ENCODE measurements around the gene SFTPD. TPM values are rescaled to one million over a fixed set of nuclear protein-coding genes. Genes with fewer than 3 reads are reported as not detected.
"Not testable (repeated sequence)": the region's sequence is repeated elsewhere in the genome, so short reads cannot be mapped to it uniquely, and the experiment has no call there.

SFTPD gene
- total RNA-seq (10 to 100 TPM in 1 of 5 donors, not detected in 4; 12.9 TPM), polyA plus RNA-seq (1 to 10 TPM in 1 of 3 donors, under 1 TPM in 2; 0.31 to 1.2 (median 0.76) TPM)
- long read RNA-seq, donor 1: 0 reads
- long read RNA-seq, donor 2: 0 reads
- long read RNA-seq, donor 3: 0 reads
- long read RNA-seq, donor 4: 0 reads
- long read RNA-seq, donor 5: 0 reads
- long read RNA-seq, donor 6: 0 reads
- long read RNA-seq, donor 7: 0 reads
- long read RNA-seq, donor 8: 0 reads
- long read RNA-seq, donor 9: 0 reads
- long read RNA-seq, donor 10: 0 reads

DNA sequence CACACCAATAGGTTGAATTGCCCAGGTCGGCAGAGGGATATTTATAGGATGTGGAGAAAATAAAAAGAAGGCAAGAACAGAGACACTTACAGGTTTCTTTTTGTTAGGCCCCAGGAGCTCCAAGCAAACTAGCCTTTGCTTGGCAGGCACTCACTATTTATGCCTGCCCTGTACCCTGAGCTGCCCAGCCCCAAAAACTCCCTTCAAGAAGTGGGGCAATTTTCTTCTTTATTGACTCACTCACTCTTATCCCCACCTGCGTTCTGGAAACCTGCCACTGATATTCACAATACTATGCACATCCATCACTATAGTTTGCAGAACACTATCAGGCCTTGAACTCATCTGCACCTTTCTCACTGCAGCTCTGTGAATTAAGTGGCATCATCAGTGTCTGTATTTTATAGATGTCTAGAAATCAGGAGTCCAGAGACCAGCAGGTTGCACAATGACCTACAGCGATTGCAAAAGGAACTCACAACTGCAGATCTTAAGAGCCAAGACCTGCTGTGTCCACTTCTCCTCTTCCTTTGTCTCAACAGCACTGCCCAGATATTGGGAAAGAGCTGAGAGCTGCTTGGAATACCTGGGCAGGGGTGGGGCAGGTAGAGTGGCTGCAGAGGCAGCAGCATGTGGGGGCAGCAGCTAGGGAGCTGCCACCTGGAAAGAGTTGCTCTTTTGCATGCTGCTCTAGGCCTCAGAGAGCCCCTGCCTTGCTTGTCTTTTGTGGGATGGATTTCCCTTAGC, at the start of gene SFTPD:
TSS of gene SFTPD (minus strand) at position 130 of the 747 bp plus-strand sequence. CDS start 2,446 bp downstream, outside the sequence.
- DNase-seq: no peak
- H3K4me1 ChIP-seq: no peaks in the 10 kb centered on the region
- TF ChIP-seq POLR2AphosphoS5 (IDR thresholded peaks at IDR 0.05) (no peak), EP300 (IDR thresholded peaks at IDR 0.05) (no peak)
- WGBS, 5 donors: 62 to 67% (median 63%) methylated on average over 3 of the region's 3 CpGs
- no peak within 1 kb of the TSS for H3K27ac ChIP-seq
- no peaks in the 10 kb centered on the region for H3K36me3 ChIP-seq
- intact Hi-C loops (cut with DNase I; ENCODE audit: low total_unique reads): no loop called here
- H3K27me3 ChIP-seq: no peaks in the 10 kb centered on the region
- H3K4me3 ChIP-seq: no peak within 1 kb of the TSS
- peaks cover 3 to 37% (median 23%) of the 10 kb centered on the region in 4 donors for H3K9me3 ChIP-seq

GRCh38 chr10:79995979-79996634, 47.2 kb upstream of the SFTPD start:
- Histone ChIP-seq H3K4me1 (peaks cover 0 to 6% (median 0%) of the 10 kb centered on the region in 4 donors), H3K36me3 (no peaks in the 10 kb centered on the region), H3K4me3 (no peak overlapping the region), H3K27me3 (peaks cover 0 to 8% (median 0%) of the 10 kb centered on the region in 3 donors), H3K9me3 (peaks cover 0 to 3% (median 0%) of the 10 kb centered on the region in 4 donors), H3K27ac (no peak overlapping the region)
- TF ChIP-seq CTCF (IDR thresholded peaks at IDR 0.05): no peak
- intact Hi-C loops (cut with DNase I; ENCODE audit: low total_unique reads): no loop called here
- DNase-seq: peak in 1 of 2 donors; percentile 41
- 18 to 23% (median 20%) methylated on average over 1 of the region's 1 CpG for WGBS, 5 donors

DNA sequence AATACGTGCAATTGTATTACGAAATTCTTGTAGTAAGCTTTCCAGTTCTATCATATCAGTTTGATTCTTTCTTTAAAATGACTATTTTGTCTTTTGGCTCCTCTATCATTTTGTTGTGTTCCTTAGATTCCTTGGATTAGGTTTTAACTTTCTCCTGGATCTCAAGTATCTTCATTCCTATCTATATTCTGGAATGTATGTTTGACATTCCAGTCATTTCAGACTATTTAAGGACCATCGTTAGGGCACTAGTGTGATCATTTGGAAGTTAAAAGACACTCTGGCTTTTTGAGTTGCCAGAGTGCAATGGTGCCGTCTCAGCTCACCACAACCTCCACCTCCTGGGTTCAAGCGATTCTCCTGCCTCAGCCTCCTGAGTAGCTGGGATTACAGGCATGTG, 45.7 kb upstream of the SFTPD start:
- Histone ChIP-seq H3K36me3 (no peaks in the 10 kb centered on the region), H3K27ac (no peak overlapping the region), H3K4me1 (peaks cover 0 to 6% (median 0%) of the 10 kb centered on the region in 4 donors), H3K27me3 (peaks cover 0 to 8% (median 0%) of the 10 kb centered on the region in 3 donors), H3K4me3 (no peak overlapping the region), H3K9me3 (peaks cover 0 to 17% (median 7%) of the 10 kb centered on the region in 4 donors)
- no peak for DNase-seq
- intact Hi-C loops (cut with DNase I; ENCODE audit: low total_unique reads): no loop called here
- no peak for TF ChIP-seq POLR2AphosphoS5 (IDR thresholded peaks at IDR 0.05)
- no peak for TF ChIP-seq CTCF (IDR thresholded peaks at IDR 0.05)
- TF ChIP-seq POLR2A (IDR thresholded peaks at IDR 0.05): no peak
- TF ChIP-seq EP300 (IDR thresholded peaks at IDR 0.05): no peak
- WGBS, 5 donors: 63 to 85% (median 81%) methylated on average over 5 of the region's 5 CpGs

DNA sequence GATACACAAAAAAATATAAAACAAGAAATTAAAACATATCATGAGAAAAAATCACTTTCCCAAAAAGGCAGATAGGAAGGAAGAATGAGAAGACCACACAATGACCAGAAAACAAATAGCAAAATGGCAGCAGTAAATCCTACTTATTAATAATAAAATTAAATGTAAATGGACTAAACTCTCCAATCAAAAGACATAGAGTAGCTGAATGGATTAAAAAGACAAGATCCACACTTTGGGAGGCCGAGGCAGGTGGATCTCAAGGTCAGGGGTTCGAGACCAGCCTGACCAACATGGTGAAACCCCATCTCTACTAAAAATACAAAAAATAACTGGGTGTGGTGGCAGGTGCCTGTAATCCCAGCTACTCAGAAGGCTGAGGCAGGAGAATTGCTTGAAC, 39.3 kb upstream of the SFTPD start:
- H3K36me3 ChIP-seq; H3K4me1 ChIP-seq; H3K4me3 ChIP-seq; DNase-seq; H3K27ac ChIP-seq; intact Hi-C loops (cut with DNase I; ENCODE audit: low total_unique reads): not testable (repeated sequence)
- Histone ChIP-seq H3K27me3 (peaks cover 0 to 29% (median 11%) of the 10 kb centered on the region in 3 donors), H3K9me3 (peaks cover 0 to 30% (median 15%) of the 10 kb centered on the region in 4 donors)
- 64 to 76% (median 69%) methylated on average over 2 of the region's 2 CpGs for WGBS, 5 donors

DNA sequence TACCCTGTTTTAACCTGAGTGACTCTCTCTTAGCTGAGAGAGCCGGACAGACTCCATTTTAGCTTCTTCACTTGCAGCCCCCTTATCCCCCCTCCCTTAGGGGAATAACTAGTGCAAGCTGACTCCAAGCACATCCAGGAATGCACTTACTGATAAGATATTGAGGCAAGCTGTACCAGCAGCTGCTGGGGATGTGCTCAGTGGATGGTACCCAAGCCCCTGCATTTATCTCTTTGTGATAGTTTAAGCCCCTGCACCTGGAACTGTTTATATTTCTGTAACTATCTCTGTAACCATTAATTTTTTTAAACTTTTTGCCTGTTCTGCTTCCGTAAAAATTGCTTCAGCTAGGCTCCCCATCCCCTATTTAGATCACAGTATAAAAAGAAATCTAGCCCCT, 37.8 kb upstream of the SFTPD start:
- H3K36me3 ChIP-seq; DNase-seq; intact Hi-C loops (cut with DNase I; ENCODE audit: low total_unique reads); H3K27ac ChIP-seq; H3K4me3 ChIP-seq: not testable (repeated sequence)
- WGBS, 5 donors: 60 to 76% (median 65%) methylated on average over 2 of the region's 2 CpGs
- H3K4me1 ChIP-seq: peaks cover 13 to 18% (median 17%) of the 10 kb centered on the region in 4 donors
- H3K27me3 ChIP-seq: peaks cover 0 to 42% (median 14%) of the 10 kb centered on the region in 3 donors
- peaks cover 0 to 30% (median 15%) of the 10 kb centered on the region in 4 donors for H3K9me3 ChIP-seq
